GM19455 (cell line): ENCODE measurements around the gene TTN.

Experiments used
- ATAC-seq: cut with Tn5 transposase; IDR thresholded peaks from one replicate; pipeline ENCODE4 v1.9.1; 2021; ENCODE audit not compliant: unreplicated experiment

TTN gene

GRCh38 chr2:178756843-178757242 is 50.4 kb downstream of the TTN start:
- no peak for ATAC-seq

- ATAC-seq = no peak
Measured at GRCh38 chr2:178756343-178756742, 50.9 kb downstream of the TTN start.

GRCh38 chr2:178747767-178748166 is 59.5 kb downstream of the TTN start:
- no peak for ATAC-seq

DNA sequence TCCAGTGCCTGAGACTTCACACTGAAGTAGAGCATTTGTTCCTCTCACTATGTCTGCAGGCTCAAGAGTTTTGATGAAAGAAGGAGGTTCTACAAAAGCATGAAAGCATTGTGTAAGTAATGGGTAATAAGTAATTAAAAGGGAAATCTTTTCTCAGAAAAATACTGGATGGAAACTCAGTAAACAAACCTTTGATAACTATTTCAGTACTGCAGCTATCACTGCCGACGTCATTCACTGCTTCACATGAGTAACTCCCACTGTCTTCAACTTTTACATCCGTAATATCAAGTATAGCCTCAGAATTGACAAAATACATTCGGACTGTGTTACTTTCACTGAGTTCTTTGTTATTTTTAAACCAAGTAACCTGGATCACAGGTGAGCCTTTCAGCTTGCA is 72.7 kb downstream of the TTN start:
- no peak for ATAC-seq

DNA sequence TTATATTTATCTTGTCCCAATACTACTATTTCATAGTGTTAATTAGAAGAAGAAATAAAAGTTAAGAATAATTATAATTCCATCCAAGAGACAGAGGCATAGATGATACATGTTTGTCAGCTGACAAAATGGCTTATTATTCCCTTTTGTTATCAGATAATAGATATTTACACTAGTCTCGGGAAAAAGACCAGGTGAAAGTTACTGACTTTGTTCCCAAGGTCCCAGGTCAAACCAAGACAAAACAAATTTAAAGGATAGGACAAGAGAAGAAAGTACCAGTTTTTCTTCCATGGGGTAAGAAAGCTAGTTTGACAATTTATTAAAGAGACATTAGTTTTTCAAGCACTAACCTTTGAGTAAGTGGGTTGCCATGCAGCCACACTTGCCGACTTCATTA is 73.2 kb downstream of the TTN start:
- no peak for ATAC-seq

- no peak for ATAC-seq
Measured at GRCh38 chr2:178732913-178733312, 74.3 kb downstream of the TTN start.

GRCh38 chr2:178731300-178731699 is 75.9 kb downstream of the TTN start:
- ATAC-seq = no peak

DNA sequence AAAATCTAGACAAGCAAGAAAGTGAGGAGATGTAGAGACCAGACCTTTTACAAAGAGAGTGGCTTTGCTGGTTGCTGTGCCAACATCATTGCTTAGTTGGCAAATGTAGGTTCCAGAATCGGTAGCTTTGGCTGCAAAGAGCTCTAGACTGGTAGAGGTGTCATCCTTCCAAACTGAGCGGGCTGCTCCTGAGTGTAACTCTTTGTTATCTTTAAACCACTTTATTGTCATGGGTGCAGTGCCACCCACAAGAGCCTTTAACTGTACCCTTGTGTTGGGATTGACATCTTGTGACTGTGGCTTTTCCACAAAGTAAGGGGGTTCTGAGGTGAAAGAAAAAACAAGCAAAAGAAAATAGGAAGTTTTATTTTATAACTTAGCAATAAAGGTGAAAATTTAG is 77.2 kb downstream of the TTN start:
- ATAC-seq = no peak

DNA sequence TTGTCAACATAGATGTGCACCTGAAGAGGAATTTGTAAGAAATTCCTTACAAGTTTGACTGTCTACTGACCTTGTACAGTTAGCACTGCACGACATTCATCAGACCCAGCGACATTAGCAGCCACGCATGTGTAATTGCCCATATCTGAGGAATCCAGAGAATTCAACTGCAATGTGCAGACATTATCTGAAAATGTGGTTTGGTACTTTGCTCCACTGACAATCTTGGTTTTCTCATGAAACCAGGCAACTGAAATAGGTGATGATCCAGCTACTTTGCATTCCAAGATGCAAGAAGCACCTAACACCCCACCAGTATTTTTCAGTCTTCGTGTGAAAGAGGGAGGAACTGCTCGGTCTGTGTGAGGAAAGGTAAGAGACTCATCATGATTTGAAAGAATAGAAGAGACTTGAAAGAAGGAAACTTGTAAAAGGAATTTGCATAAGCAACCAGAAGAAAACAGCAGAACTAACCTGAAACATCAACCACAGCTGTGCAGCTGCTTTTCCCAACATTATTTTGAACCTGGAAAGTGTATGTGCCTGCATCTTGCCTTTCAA is 83.4 kb downstream of the TTN start:
- no peak for ATAC-seq

DNA sequence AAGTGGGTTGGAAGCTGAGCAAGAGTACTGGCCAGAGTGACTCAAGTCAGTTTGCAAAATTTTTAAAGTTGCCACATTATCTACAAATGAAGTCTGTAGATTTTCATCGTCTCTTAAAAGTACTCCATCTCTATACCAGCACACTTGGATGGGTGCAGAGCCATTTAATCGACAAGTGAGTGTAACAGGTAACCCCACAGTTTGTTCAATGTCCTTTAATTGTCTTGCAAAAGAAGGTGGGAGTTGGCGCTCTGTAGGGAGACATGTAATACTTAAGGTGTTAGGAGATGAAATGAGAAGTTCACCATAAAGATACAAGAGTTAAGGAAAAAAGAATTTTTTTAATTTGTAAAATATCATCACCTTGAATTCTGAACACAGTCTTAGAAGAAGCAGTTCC is 84.9 kb downstream of the TTN start:
- ATAC-seq = no peak

DNA sequence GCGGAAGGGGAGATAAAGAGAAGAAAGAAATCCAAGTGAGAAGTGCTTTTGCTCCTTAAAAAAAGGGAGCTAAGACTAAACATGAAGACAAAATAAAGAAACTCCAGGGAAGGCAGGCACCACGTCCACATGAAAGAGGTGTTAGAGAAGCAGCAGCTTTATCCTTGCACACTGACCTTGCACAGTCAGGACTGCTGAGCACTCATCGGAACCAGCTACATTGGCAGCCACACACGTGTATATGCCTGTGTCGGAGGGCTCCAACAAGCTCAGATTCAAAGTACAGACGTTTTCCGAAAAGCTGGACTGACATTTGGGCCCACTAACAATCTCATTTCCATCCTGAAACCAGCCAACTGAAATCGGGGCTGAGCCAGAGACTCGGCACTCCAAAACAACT is 88.2 kb downstream of the TTN start:
- ATAC-seq = no peak

GRCh38 chr2:178718283-178718682 is 88.9 kb downstream of the TTN start:
- no peak for ATAC-seq

DNA sequence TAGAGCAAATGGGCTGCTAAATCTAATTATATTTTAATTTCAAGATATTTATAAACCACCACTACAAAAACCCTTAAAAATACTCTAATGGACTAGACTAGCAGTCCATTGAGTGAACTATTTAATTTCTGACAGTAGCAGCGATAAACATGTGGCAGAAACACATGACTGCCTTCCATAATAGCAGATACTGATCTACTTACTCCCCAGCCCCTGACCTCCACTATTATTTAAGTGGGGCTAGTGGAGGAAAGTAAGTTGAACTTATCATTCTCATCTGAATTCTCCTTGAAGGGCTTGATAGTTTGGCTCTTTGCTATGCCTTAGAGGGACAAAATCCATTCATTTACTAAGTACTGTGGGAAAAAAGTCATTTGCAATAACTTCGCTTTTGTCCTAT is 90.8 kb downstream of the TTN start:
- no peak for ATAC-seq

- no peak for ATAC-seq
Measured at GRCh38 chr2:178715366-178715765, 91.9 kb downstream of the TTN start.

DNA sequence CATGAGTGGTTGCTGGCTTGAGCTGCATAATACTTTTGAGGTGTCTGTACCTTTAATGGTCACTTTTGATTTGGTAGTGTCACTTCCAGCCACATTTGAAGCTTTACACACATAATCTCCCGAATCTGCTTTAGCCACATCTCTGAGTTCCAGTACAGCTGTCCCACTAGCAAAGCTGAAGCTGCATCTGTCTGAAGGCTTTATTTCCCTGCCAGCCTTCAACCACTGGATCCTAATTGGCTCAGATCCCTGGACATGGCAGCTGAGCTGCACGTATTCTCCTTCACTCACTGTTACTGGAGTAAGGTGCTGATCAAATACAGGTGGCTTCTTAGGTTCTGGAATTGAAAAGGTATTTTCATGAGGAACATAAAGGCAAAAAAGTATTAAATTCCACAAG is 99.7 kb downstream of the TTN start:
- no peak for ATAC-seq

GRCh38 chr2:178704876-178705275 is 102.3 kb downstream of the TTN start:
- no peak for ATAC-seq

DNA sequence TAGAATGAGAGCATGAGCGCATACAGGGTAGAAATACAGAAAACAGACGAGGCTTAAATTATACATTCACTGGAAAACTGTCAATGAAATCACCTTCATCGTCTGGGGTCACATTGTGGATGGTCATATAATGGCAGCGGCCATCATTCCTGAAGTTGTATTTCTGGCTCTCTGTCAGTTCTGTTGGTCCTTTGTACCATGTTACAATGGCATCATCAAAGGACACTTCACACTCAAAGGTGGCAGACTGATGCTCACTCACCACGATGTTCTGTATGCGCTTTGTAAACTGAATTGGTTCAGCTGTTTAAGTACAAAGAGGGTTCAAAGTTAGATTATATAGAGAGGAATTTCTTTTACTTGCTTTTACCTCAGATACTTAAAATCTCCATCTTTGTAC is 104.9 kb downstream of the TTN start:
- no peak for ATAC-seq

GRCh38 chr2:178700922-178701342 is 106.3 kb downstream of the TTN start:
- ATAC-seq = no peak

DNA sequence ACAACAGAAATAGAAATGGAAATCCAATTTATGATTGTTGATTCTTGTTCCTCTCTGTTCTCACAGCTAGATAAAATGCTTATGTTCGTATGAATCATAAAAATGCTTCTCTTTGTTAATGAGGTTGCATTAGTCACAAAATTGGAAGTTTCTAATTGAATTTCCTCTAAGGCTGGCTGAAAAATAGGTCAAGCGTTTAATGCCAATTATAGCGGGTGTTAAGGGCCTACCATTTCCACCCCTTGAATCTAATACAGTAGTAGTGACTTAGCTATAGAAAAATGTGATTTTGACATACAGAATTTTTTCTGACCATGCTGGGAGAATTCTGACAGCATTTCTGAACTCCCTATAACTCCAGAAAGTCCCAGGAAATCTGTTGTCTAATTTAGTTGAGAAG is 107.1 kb downstream of the TTN start:
- ATAC-seq = no peak

GRCh38 chr2:178692845-178693244 is 114.4 kb downstream of the TTN start:
- no peak for ATAC-seq

- no peak for ATAC-seq
Measured at GRCh38 chr2:178689808-178690207, 117.4 kb downstream of the TTN start.

- no peak for ATAC-seq
Measured at GRCh38 chr2:178683877-178684276, 123.3 kb downstream of the TTN start.

- ATAC-seq = no peak
Measured at GRCh38 chr2:178681081-178681480, 126.1 kb downstream of the TTN start.

DNA sequence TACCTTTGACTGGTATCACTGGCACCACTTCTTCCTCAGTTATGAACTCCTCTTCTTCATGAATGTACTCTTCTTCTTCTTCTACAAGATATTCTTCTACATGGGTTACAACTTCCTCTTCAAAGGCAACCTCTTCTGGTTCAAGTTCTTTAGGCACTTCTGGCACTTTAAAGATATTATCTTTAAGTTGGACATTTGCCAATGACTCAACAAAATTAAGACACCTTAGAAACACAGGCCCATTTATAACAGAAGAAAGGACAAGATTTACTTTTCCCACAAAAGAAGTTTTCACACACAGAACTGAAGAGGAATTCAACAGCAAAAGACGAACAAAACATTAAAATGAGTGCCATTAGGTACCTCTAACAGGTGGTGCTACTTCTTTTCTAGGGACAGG is 127.3 kb downstream of the TTN start:
- no peak for ATAC-seq
